CD4-positive, CD25-positive, alpha-beta regulatory T cell (primary cell): Measurements from ENCODE around the gene FMNL2. TPM values are rescaled to one million over a fixed set of nuclear protein-coding genes. Genes with fewer than 3 reads are reported as not detected.

Source experiments
- ATAC-seq, 2 donors: fragments of 150-1000 bp; cut with Tn5 transposase; one replicate each; pipeline ENCODE4 v1.10.0; 2021; ENCODE audit warnings: low read depth in 2 of 2, moderate number of reproducible peaks in 2 of 2, moderate library complexity in 1 of 2
- DNase-seq, 3 donors: peaks; one replicate each; pipeline versions ENCODE4 v3.0.0 to v3.0.0-alpha.2; 2012 to 2022; ENCODE audit warnings: mixed read lengths in 1 of 3
- H3K27ac ChIP-seq: one replicate; pipeline ENCODE4 v1.7.0; 2013; ENCODE audit warnings: mild to moderate bottlenecking, low read length; ENCODE audit not compliant: insufficient read depth, poor library complexity, severe bottlenecking
- H3K27me3 ChIP-seq: one replicate; pipeline ENCODE4 v1.7.0; 2013; ENCODE audit warnings: low read length; ENCODE audit not compliant: control insufficient read depth, insufficient read depth
- H3K36me3 ChIP-seq: one replicate; pipeline ENCODE4 v1.7.0; 2013; ENCODE audit warnings: mild to moderate bottlenecking, low read length, moderate library complexity; ENCODE audit not compliant: control insufficient read depth, insufficient read depth
- H3K4me1 ChIP-seq: 2 replicates; pipeline ENCODE4 v1.7.0; 2013; ENCODE audit warnings: mild to moderate bottlenecking, low read length; ENCODE audit not compliant: insufficient read depth, control insufficient read depth, poor library complexity, severe bottlenecking
- H3K4me3 ChIP-seq: one replicate; pipeline ENCODE4 v1.7.0; 2013; ENCODE audit warnings: low read depth, mild to moderate bottlenecking, low read length, moderate library complexity
- H3K9me3 ChIP-seq, 2 experiments: 1 replicate in 1 of 2; 2 replicates in 1 of 2; pipeline ENCODE4 v1.7.0; 2013; ENCODE audit warnings: low read length in 2 of 2, mild to moderate bottlenecking in 1 of 2, moderate library complexity in 1 of 2; ENCODE audit not compliant: control insufficient read depth in 2 of 2
- H3K27ac Mint-ChIP-seq, 3 donors: one replicate each; pipeline ENCODE4 v1.8.0; 2020 to 2022; ENCODE audit warnings: mild to moderate bottlenecking in 3 of 3, mixed read lengths in 3 of 3, moderate library complexity in 2 of 3
- H3K27me3 Mint-ChIP-seq: one replicate; pipeline ENCODE4 v1.8.0; 2022; ENCODE audit warnings: mild to moderate bottlenecking, mixed read lengths
- H3K36me3 Mint-ChIP-seq: one replicate; pipeline ENCODE4 v1.8.0; 2020; ENCODE audit warnings: mixed read lengths
- H3K4me1 Mint-ChIP-seq, 4 donors: one replicate each; pipeline ENCODE4 v1.8.0; 2020 to 2022; ENCODE audit warnings: mixed read lengths in 4 of 4, mild to moderate bottlenecking in 1 of 4
- H3K4me3 Mint-ChIP-seq, 4 donors: one replicate each; pipeline ENCODE4 v1.8.0; 2020 to 2022; ENCODE audit warnings: mild to moderate bottlenecking in 4 of 4, mixed read lengths in 4 of 4, moderate library complexity in 3 of 4
- H3K9me3 Mint-ChIP-seq, 7 donors: one replicate each; pipeline ENCODE4 v1.8.0; 2020 to 2022; ENCODE audit warnings: mixed read lengths in 7 of 7, mild to moderate bottlenecking in 3 of 7, moderate library complexity in 2 of 7
- polyA plus RNA-seq, 4 donors: library from polyadenylated mRNA; unstranded; fragments of 300-500 nt; fragmentation: Illumina TruSeq; gene quantifications; one replicate each; pipeline ENCODE4 v1.2.3, GENCODE V29; 2021
- total RNA-seq: library from RNA; stranded (reverse); gene quantifications from one replicate; pipeline ENCODE4 v1.2.3, GENCODE V29; 2022

Gene FMNL2
- total and polyA plus RNA-seq, 5 donors from 2014 or later, result 0.07 to 0.30 (median 0.14) TPM; not detected in 1

GRCh38 chr2:152557273-152557888 lies 222.4 kb downstream of the FMNL2 start:
- Histone ChIP-seq H3K36me3 (no peaks in the 10 kb centered on the region), H3K4me3 (no peak overlapping the region), H3K4me1 (no peaks in the 10 kb centered on the region), H3K27me3 (peaks cover 2% of the 10 kb centered on the region), H3K27ac (no peak overlapping the region), H3K9me3 (no peaks in the 10 kb centered on the region)
- ATAC-seq (no peak), DNase-seq (no peak)
- Mint-ChIP-seq H3K4me3 (no peak overlapping the region), H3K4me1 (no peaks in the 10 kb centered on the region), H3K27ac (no peak overlapping the region), H3K9me3 (no peaks in the 10 kb centered on the region), H3K36me3 (no peaks in the 10 kb centered on the region), H3K27me3 (peaks cover 11% of the 10 kb centered on the region)

- no peaks in the 10 kb centered on the region for H3K36me3 Mint-ChIP-seq
- no peak for ATAC-seq
- no peak overlapping the region for H3K4me3 Mint-ChIP-seq
- H3K9me3 Mint-ChIP-seq, result no peaks in the 10 kb centered on the region
- no peak for DNase-seq
- peaks cover 11% of the 10 kb centered on the region for H3K27me3 Mint-ChIP-seq
- no peaks in the 10 kb centered on the region for H3K4me1 Mint-ChIP-seq
- Histone ChIP-seq H3K9me3 (no peaks in the 10 kb centered on the region), H3K36me3 (no peaks in the 10 kb centered on the region), H3K4me3 (no peak overlapping the region), H3K27me3 (no peaks in the 10 kb centered on the region), H3K27ac (no peak overlapping the region), H3K4me1 (no peaks in the 10 kb centered on the region)
- H3K27ac Mint-ChIP-seq, result no peak overlapping the region
Measured at GRCh38 chr2:152558158-152558984, 223.4 kb downstream of the FMNL2 start.

- H3K9me3 Mint-ChIP-seq, result no peaks in the 10 kb centered on the region
- Histone ChIP-seq H3K27ac (no peak overlapping the region), H3K27me3 (no peaks in the 10 kb centered on the region), H3K9me3 (no peaks in the 10 kb centered on the region), H3K4me3 (no peak overlapping the region), H3K36me3 (no peaks in the 10 kb centered on the region), H3K4me1 (no peaks in the 10 kb centered on the region)
- H3K36me3 Mint-ChIP-seq, result no peaks in the 10 kb centered on the region
- ATAC-seq, result no peak
- H3K4me3 Mint-ChIP-seq, result no peak overlapping the region
- H3K4me1 Mint-ChIP-seq, result no peaks in the 10 kb centered on the region
- H3K27me3 Mint-ChIP-seq, result peaks cover 11% of the 10 kb centered on the region
- no peak for DNase-seq
- no peak overlapping the region for H3K27ac Mint-ChIP-seq
Measured at GRCh38 chr2:152559008-152559407, 224.0 kb downstream of the FMNL2 start.

GRCh38 chr2:152560166-152560565 lies 225.2 kb downstream of the FMNL2 start:
- Mint-ChIP-seq H3K4me1 (no peaks in the 10 kb centered on the region), H3K36me3 (no peaks in the 10 kb centered on the region)

GRCh38 chr2:152560873-152561595 lies 226.1 kb downstream of the FMNL2 start:
- peaks cover 11% of the 10 kb centered on the region for H3K27me3 Mint-ChIP-seq
- H3K36me3 Mint-ChIP-seq, result no peaks in the 10 kb centered on the region
- H3K4me3 Mint-ChIP-seq, result no peak overlapping the region
- H3K27ac ChIP-seq, result no peak overlapping the region
- no peaks in the 10 kb centered on the region for H3K4me1 Mint-ChIP-seq
- no peak for DNase-seq
- no peaks in the 10 kb centered on the region for H3K4me1 ChIP-seq
- H3K4me3 ChIP-seq, result no peak overlapping the region
- ATAC-seq, result no peak
- H3K36me3 ChIP-seq, result no peaks in the 10 kb centered on the region
- H3K27me3 ChIP-seq, result peaks cover 2% of the 10 kb centered on the region
- no peaks in the 10 kb centered on the region for H3K9me3 ChIP-seq
- H3K9me3 Mint-ChIP-seq, result no peaks in the 10 kb centered on the region
- H3K27ac Mint-ChIP-seq, result no peak overlapping the region

More at GRCh38 chr2:152560166-152560565, 225.2 kb downstream of the FMNL2 start:
- Mint-ChIP-seq H3K27me3 (peaks cover 11% of the 10 kb centered on the region), H3K9me3 (no peaks in the 10 kb centered on the region), H3K27ac (no peak overlapping the region), H3K4me3 (no peak overlapping the region)
- DNase-seq, result no peak
- no peaks in the 10 kb centered on the region for H3K36me3 ChIP-seq
- no peaks in the 10 kb centered on the region for H3K9me3 ChIP-seq
- no peak for ATAC-seq
- H3K27ac ChIP-seq, result no peak overlapping the region
- H3K27me3 ChIP-seq, result peaks cover 2% of the 10 kb centered on the region
- no peak overlapping the region for H3K4me3 ChIP-seq
- H3K4me1 ChIP-seq, result no peaks in the 10 kb centered on the region

- no peaks in the 10 kb centered on the region for H3K4me1 ChIP-seq
- no peaks in the 10 kb centered on the region for H3K36me3 ChIP-seq
- no peaks in the 10 kb centered on the region for H3K9me3 ChIP-seq
- Mint-ChIP-seq H3K4me1 (no peaks in the 10 kb centered on the region), H3K9me3 (no peaks in the 10 kb centered on the region), H3K27ac (no peak overlapping the region), H3K4me3 (no peak overlapping the region), H3K36me3 (no peaks in the 10 kb centered on the region), H3K27me3 (peaks cover 11% of the 10 kb centered on the region)
- H3K27ac ChIP-seq, result no peak overlapping the region
- no peak overlapping the region for H3K4me3 ChIP-seq
- peaks cover 2% of the 10 kb centered on the region for H3K27me3 ChIP-seq
- no peak for DNase-seq
- ATAC-seq, result no peak
Measured at GRCh38 chr2:152562198-152562884, 227.4 kb downstream of the FMNL2 start.

- Histone ChIP-seq H3K27me3 (peaks cover 2% of the 10 kb centered on the region), H3K4me1 (no peaks in the 10 kb centered on the region), H3K9me3 (no peaks in the 10 kb centered on the region), H3K4me3 (no peak overlapping the region), H3K36me3 (no peaks in the 10 kb centered on the region), H3K27ac (no peak overlapping the region)
- ATAC-seq (no peak), DNase-seq (no peak)
- H3K4me1 Mint-ChIP-seq, result no peaks in the 10 kb centered on the region
- no peak overlapping the region for H3K4me3 Mint-ChIP-seq
- no peaks in the 10 kb centered on the region for H3K36me3 Mint-ChIP-seq
- H3K27ac Mint-ChIP-seq, result no peak overlapping the region
- peaks cover 11% of the 10 kb centered on the region for H3K27me3 Mint-ChIP-seq
- H3K9me3 Mint-ChIP-seq, result peaks cover 0 to 1% (median 0%) of the 10 kb centered on the region in 7 donors
Measured at GRCh38 chr2:152563764-152564163, 228.8 kb downstream of the FMNL2 start.
